Activated CD4-positive, alpha-beta T cell treated with anti-CD3 and anti-CD28 coated beads, Interleukin-2, amount 10 ng/mL, durations not matched to agents 24 days and 14 days (primary cell): ENCODE results near the gene SGTA. TPM values are rescaled to one million over a fixed set of nuclear protein-coding genes. Genes with fewer than 3 reads are reported as not detected.

Experiments used
- DNase-seq: peaks from one replicate; pipeline ENCODE4 v3.0.0; 2022
- H3K27ac Mint-ChIP-seq: one replicate; pipeline ENCODE4 v1.8.0; 2022; ENCODE audit warnings: mild to moderate bottlenecking, mixed read lengths
- H3K27me3 Mint-ChIP-seq: one replicate; pipeline ENCODE4 v1.8.0; 2022; ENCODE audit warnings: mixed read lengths
- H3K36me3 Mint-ChIP-seq: one replicate; pipeline ENCODE4 v1.8.0; 2022; ENCODE audit warnings: low read depth, mild to moderate bottlenecking, mixed read lengths
- H3K4me1 Mint-ChIP-seq: one replicate; pipeline ENCODE4 v1.8.0; 2021; ENCODE audit warnings: mixed read lengths
- H3K4me3 Mint-ChIP-seq: one replicate; pipeline ENCODE4 v1.8.0; 2022; ENCODE audit warnings: mild to moderate bottlenecking, moderate library complexity, mixed read lengths
- H3K9me3 Mint-ChIP-seq: one replicate; pipeline ENCODE4 v1.8.0; 2021; ENCODE audit warnings: mixed read lengths
- intact Hi-C: fragments of 100-400 bp; cut with micrococcal nuclease; formaldehyde crosslinking; loops from one replicate; pipeline ENCODE4 v1.15.1; 2023
- total RNA-seq: library from RNA; stranded (reverse); gene quantifications from 2 replicates; pipeline ENCODE4 v1.2.3, GENCODE V29; 2022

The SGTA gene
- total RNA-seq, 1 donor from 2014 or later, result 76.9 TPM

GRCh38 chr19:2731181-2731995 is 51.7 kb downstream of the SGTA start:
- Mint-ChIP-seq H3K9me3 (no peaks in the 10 kb centered on the region), H3K27ac (no peak overlapping the region), H3K27me3 (no peaks in the 10 kb centered on the region), H3K4me1 (no peaks in the 10 kb centered on the region), H3K4me3 (no peak overlapping the region), H3K36me3 (peaks cover 21% of the 10 kb centered on the region)
- no peak for DNase-seq
- intact Hi-C loops, result no loop called here

DNA sequence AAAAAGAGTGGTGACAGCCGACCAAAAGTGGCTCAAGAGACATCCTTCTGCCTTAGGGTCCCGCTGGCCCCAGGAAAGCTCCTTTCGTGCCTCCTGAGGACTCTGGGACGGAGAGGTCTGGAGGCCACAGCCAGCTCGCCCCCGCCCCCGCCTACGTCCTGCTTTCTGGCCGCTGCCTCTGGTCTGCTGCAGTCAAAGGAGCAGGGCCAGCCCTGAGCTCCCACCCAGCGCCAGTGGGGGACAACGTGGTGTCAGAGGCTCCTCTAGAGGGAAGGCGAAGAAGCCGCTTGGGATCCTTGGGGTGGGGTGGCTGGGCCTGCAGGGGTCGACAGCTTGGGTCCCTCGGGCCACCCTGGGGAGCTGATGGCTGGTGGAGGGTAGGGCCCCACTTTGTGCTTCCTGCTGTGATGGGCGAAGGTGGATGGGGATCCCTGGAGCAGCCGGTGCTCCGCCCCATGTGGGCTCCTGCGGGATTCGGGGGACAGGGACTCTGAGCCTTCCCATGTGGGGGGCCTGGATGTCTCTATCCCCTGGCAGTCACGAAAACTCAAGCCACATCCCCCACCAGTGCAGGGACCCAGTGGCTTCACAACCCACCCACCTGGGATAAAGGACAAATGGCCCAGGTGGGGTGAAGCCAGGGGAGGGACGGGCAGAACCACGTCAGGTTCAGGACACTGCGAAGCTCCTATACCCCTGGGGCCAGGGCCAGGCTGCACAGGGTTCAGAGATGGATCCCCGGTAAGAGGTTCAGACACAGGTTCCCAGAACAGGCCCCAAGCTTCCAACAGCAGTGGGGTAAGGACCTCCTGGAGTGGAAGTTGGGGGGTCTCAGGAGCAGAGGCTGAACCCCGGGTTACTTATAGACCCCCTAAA is 52.9 kb downstream of the SGTA start:
- intact Hi-C loops, result no loop called here
- Mint-ChIP-seq H3K27ac (no peak overlapping the region), H3K27me3 (peaks cover 3% of the 10 kb centered on the region), H3K4me3 (no peak overlapping the region), H3K36me3 (peaks cover 11% of the 10 kb centered on the region), H3K9me3 (no peaks in the 10 kb centered on the region), H3K4me1 (no peaks in the 10 kb centered on the region)
- DNase-seq, result no peak

DNA sequence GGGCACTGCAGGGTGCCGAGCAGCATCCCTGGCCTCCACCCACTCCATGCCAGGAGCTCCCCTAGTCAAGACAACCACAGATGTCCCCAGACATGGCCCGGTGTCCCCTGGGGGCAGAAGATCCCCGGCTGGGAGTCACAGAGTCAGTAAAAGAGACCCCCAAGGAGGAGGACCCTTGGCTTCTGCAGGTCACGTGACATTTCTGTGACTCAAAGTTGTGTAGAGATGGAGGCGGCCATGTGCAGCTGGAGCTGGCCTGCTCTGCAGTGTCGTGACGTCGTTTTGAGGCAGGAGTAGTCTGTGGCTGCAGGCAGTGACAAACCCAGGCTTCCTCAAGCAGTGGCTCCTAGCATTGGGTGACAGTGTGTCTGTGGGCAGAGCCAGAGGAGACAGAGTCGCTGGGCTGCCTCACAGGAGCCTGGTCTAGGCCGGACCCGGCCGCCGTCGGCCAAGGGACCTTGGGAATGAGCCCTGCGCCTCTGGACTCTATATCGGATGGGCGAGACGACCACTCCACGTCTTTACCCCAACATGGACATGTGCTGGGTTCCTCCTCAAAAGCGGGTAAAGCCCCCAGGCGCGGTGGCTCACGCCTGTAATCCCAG is 54.2 kb downstream of the SGTA start:
- H3K4me3 Mint-ChIP-seq, result no peak overlapping the region
- H3K27me3 Mint-ChIP-seq, result peaks cover 5% of the 10 kb centered on the region
- H3K9me3 Mint-ChIP-seq, result no peaks in the 10 kb centered on the region
- peaks cover 3% of the 10 kb centered on the region for H3K36me3 Mint-ChIP-seq
- no peaks in the 10 kb centered on the region for H3K4me1 Mint-ChIP-seq
- intact Hi-C loops, result no loop called here
- H3K27ac Mint-ChIP-seq, result no peak overlapping the region
- DNase-seq, result no peak

GRCh38 chr19:2727640-2727944 is 55.5 kb downstream of the SGTA start:
- peaks cover 6% of the 10 kb centered on the region for H3K27me3 Mint-ChIP-seq

DNA sequence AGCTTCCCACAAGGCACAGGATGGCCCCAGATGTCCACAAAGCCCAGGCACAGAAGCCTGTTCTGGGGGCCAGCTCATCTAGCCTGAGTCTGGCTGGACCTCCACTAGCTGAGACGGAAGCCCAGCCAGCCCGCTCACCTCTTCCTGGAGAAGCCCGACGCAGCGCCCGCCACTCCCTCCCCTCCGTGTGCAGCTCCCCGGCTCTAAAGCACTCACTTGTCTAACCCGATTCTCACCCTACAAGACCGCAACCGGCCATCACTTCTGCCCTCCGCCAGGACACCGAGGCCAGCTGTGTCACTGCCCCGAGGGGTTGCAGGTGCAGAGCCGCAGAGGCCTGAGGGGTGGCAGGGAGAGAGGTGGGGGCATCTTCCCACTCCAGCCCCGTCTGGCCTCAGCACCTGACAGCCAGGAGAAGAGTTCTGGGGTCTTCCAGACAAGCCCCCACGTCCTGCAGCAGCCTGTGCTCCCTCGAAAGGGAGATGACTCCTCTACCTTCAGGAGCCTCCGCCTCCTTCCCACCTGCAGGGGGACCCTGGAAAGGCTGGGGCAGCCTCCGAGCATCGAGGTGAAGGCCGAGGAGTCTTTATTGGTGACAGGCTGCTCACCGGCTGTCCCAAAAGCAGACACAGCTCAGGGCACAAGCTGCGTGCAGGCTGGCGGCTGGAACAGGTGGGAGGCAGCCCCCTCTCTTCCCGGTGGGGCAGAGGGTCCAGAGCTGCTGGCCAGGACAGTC is 56.0 kb downstream of the SGTA start:
- Mint-ChIP-seq H3K27ac (no peak overlapping the region), H3K4me3 (no peak overlapping the region), H3K36me3 (no peaks in the 10 kb centered on the region), H3K4me1 (no peaks in the 10 kb centered on the region), H3K27me3 (peaks cover 8% of the 10 kb centered on the region), H3K9me3 (no peaks in the 10 kb centered on the region)
- intact Hi-C loops, result no loop called here
- DNase-seq, result no peak

More at GRCh38 chr19:2727640-2727944, 55.5 kb downstream of the SGTA start:
- Mint-ChIP-seq H3K27ac (no peak overlapping the region), H3K36me3 (no peaks in the 10 kb centered on the region), H3K4me1 (no peaks in the 10 kb centered on the region), H3K9me3 (no peaks in the 10 kb centered on the region), H3K4me3 (no peak overlapping the region)
- DNase-seq, result no peak
- intact Hi-C loops, result no loop called here

- intact Hi-C loops, result no loop called here
- H3K27me3 Mint-ChIP-seq, result peaks cover 14% of the 10 kb centered on the region
- no peak for DNase-seq
- no peaks in the 10 kb centered on the region for H3K4me1 Mint-ChIP-seq
- H3K27ac Mint-ChIP-seq, result no peak overlapping the region
- no peaks in the 10 kb centered on the region for H3K9me3 Mint-ChIP-seq
- no peak overlapping the region for H3K4me3 Mint-ChIP-seq
- no peaks in the 10 kb centered on the region for H3K36me3 Mint-ChIP-seq
Observed at GRCh38 chr19:2726160-2726855, 56.8 kb downstream of the SGTA start.

GRCh38 chr19:2724148-2724557 is 58.9 kb downstream of the SGTA start:
- Mint-ChIP-seq H3K27ac (no peak overlapping the region), H3K9me3 (no peaks in the 10 kb centered on the region), H3K36me3 (no peaks in the 10 kb centered on the region), H3K4me3 (no peak overlapping the region), H3K27me3 (peaks cover 22% of the 10 kb centered on the region), H3K4me1 (no peaks in the 10 kb centered on the region)
- intact Hi-C loops, result no loop called here
- no peak for DNase-seq

GRCh38 chr19:2723747-2724146 is 59.3 kb downstream of the SGTA start:
- DNase-seq, result no peak
- no peak overlapping the region for H3K4me3 Mint-ChIP-seq
- H3K27me3 Mint-ChIP-seq, result peaks cover 25% of the 10 kb centered on the region
- no peaks in the 10 kb centered on the region for H3K9me3 Mint-ChIP-seq
- intact Hi-C loops, result no loop called here
- H3K4me1 Mint-ChIP-seq, result no peaks in the 10 kb centered on the region
- H3K27ac Mint-ChIP-seq, result no peak overlapping the region
- H3K36me3 Mint-ChIP-seq, result no peaks in the 10 kb centered on the region

DNA sequence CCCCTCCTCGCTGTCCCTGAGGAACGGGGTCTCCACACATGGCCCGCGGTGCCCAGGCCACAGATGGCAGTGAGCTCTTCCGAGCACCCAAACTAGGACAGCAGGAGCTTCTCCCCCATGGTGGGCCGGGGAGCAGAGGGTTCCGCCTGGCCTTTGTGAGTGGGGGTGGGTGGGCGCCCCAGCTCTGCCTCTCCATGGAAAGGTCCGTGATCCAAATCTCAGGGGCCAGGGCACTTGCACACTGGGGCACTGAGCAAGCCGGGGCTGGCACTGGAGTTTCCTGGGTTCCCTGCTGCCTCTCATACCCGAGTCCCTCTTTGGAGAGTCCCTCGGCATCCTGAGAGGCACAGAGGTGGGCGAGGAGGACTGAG is 59.7 kb downstream of the SGTA start:
- no peak overlapping the region for H3K27ac Mint-ChIP-seq
- no peak for DNase-seq
- H3K4me3 Mint-ChIP-seq, result no peak overlapping the region
- intact Hi-C loops, result no loop called here
- H3K36me3 Mint-ChIP-seq, result no peaks in the 10 kb centered on the region
- H3K4me1 Mint-ChIP-seq, result no peaks in the 10 kb centered on the region
- peaks cover 25% of the 10 kb centered on the region for H3K27me3 Mint-ChIP-seq
- no peaks in the 10 kb centered on the region for H3K9me3 Mint-ChIP-seq

DNA sequence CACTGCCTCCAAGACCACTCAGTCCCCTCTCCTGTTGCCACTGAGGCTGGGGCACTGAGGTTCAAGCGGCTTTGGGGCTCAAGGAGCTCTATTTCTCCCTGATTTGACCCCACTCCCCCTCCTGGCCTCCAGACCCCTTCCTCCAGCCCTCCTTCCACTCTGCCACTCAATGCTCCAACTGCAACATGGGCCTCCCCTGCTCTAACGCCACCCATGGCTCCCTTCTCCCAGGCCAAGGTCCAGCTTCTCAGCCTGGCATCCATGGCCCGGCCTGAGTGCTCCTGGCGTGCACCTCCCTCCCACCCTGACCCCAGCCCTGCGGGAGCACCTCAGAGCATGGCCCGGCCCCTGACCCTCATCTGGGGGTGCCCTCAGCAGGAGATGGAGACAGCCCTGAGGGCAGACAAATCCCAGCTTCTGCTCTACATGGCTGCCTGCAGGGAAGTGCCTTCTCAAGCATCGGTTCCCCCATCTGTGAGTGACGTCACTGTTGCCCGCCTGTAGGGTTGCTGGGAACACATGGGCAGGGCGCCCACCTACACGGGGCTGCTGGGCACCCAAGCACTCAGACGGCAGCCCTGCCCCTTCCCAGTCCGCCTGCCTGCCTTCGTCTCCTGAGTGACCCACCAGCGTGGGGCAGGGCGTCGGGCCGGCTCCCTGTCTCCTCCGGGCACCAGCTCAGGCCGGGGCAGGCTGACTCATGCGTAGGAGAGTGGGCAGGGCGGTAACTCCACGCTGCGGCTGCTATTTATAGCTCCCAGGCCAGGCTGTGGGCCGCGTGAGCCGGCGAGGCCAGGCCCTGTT is 60.3 kb downstream of the SGTA start:
- intact Hi-C loops, result no loop called here
- Mint-ChIP-seq H3K36me3 (no peaks in the 10 kb centered on the region), H3K27me3 (peaks cover 25% of the 10 kb centered on the region), H3K9me3 (no peaks in the 10 kb centered on the region), H3K27ac (no peak overlapping the region), H3K4me3 (no peak overlapping the region), H3K4me1 (no peaks in the 10 kb centered on the region)
- no peak for DNase-seq

DNA sequence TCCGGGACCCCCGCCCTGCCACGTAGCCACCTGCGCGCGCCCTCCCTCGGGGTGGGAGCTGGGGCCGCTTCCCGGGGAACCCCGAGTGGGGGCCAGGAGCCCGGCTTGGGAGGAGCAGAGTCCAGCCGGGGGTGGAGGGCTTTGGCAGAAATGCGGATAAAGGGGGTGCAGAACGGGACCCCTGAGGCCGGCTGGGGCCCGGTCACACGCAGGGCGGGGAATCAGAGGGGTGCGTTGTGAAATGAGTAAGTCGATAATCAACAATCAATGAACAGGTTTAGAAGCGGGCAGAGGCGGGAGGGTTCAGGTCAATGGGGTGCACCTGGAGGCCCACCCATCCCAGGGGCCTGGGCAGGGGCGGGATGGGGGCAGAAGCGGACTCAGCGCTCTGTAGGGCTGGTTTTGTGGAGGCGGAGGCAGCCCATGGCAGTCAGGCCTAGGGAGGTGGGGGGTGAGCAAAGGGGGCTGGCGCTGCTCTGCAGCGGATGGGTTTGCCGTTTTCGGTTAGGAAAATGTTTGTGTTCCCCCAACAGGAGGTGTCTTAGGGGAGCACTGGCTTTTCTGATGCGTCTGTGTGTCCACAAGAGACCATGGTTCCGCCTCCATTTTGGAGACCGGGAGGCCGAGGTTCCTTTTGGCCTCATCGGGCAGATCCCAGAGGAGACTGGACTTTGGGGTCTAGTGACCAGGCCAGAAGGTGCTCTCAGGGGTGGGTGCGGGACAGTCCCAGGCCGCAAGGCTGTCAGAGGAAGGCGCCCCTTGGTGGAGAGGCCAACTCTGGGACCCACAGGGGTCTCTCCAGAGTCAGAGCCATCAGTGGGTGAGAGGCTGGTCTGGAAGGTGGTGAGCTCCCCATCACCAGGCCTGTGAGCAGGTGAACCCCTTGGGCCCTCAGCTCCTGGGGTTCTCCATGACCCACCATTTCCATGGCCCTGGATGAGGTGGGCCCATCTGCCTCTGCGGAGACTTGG is 61.2 kb downstream of the SGTA start:
- intact Hi-C loops, result no loop called here
- H3K4me3 Mint-ChIP-seq, result no peak overlapping the region
- no peak overlapping the region for H3K27ac Mint-ChIP-seq

More for the DNA sequence above, 61.2 kb downstream of the SGTA start:
- Mint-ChIP-seq H3K36me3 (no peaks in the 10 kb centered on the region), H3K9me3 (no peaks in the 10 kb centered on the region), H3K27me3 (peaks cover 25% of the 10 kb centered on the region), H3K4me1 (no peaks in the 10 kb centered on the region)
- DNase-seq, result no peak
